GM19023 (cell line): ENCODE measurements around the gene BAIAP2L1.

Source experiments
- ATAC-seq: cut with Tn5 transposase; IDR thresholded peaks from one replicate; pipeline ENCODE4 v1.9.1; 2021; ENCODE audit warnings: mild to moderate bottlenecking, moderate library complexity; ENCODE audit not compliant: unreplicated experiment

The BAIAP2L1 gene

DNA sequence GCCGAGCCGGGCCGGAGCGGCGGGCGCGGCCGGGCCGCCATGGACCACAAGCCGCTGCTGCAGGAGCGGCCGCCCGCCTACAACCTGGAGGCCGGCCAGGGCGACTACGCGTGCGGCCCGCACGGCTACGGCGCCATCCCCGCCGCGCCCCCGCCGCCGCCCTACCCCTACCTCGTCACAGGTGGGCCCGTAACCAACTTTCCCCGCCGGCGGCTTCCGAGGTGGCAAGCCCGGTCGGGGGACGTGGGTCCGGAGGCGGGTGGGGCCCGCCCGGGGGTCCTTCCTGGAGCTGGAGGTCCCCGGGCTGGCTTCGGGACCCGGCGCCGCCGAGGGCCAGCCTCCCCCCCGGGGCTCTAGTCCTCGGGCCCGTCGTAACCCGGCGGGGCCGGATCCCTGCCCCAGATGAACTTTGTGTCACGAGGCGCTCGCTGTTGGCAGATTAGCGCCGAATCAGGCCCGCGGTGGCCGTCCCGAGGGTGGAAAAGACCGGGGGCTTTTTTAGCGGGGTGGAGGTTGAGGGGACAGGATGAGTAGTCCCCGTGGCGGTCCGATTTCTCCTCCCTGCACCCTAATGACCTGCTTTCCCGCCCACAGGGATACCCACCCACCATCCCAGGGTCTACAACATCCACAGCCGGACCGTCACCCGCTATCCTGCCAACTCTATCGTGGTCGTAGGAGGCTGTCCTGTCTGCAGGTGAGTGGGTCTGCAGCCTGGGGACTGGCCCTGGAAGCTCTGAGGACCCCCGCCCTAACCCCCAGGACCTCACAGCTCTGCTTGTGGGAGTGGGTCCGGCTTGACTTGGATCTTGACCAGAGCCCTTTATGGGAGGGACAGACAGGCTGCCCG lies 118.9 kb downstream of the BAIAP2L1 start:
- peak; percentile 35 for ATAC-seq

DNA sequence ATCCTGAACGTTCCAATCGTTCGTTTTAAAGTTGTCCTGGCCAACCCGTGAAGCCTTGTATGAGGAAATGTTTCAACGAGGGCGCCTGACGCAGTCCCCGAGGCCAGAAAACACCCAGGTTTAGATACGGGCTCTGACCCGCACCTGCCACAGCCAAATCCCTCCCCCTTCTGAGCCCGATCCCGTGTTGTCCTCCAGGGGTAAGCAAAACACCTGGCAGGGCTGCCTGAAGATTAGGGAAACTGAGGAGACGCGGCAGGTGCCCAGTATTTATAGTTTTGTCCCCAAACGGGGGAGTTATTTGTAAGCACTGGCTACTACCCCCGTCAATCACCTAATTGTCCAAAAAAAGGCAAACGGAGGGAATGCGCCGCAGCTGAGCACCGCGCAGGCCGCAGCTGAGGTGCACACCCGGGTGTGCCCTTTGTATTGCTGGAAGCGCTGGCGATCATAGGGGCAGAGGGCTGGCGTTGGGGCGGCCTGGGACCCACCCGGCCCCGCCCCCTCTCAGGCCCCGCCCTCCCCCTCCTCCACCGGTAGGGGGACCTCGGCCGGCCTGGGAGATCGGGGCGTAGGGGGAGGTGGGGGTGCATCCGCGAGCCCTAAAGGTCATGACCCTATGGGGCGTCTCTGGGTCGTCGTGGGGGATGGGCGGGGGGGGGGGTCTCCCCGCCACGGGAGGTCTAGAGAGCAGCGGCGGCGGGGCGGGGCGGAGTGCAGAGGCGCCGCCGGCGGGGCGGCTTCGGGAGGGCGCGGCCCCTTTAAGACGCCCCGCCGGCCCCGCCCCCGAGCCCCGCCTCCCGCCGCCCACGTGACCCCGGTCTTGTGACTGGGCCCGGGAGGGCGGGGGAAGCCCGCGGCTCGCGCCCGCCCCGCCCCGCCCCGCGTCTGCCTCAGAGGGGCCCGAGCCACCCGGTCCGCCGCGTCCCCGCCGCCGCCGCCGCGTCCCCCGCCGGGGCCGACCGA lies 119.8 kb downstream of the BAIAP2L1 start, which contains the start of gene BRI3:
Gene BRI3 (plus strand): TSS at position 896 of the 966 bp plus-strand sequence. CDS start 110 bp downstream, outside the sequence.
- ATAC-seq, result peak; percentile 81

DNA sequence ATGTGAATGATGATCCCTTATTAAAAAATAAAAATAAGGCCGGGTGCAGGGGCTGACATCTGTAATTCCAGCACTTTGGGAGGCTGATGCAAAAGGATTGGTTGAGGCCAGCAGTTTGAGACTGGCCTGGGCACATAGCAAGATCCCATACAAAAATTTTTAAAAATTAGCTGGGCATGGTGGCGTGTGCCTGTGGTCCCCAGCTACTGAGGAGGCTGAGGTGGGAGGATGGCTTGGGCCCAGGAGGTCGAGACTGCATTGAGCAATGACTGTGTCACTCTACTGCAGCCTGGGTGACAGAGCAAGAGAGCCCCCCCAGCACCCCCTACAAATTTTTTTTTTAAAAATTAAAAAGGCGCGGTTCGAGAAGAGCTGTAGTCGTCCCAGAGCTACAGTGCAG lies 120.6 kb downstream of the BAIAP2L1 start:
- ATAC-seq, result no peak

DNA sequence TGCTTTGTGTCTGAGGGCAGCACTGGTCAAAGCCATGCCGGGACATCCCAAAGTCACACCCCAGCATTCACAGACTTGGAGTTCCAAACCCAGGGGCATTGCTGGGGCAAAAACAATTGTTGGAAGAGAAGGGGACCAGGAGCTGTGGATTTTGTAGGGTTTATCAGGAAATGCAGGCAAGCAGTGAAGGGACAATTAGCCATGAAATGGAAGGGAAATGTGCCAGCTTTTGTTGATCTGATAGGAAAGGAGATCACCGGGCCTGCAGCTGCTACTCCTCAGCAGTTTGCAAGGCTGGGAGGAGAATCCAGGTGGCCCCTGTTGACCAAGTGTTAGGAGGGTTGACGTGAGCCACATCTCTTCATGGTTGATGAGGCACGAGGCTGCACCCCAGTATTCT lies 122.0 kb downstream of the BAIAP2L1 start:
- no peak for ATAC-seq

DNA sequence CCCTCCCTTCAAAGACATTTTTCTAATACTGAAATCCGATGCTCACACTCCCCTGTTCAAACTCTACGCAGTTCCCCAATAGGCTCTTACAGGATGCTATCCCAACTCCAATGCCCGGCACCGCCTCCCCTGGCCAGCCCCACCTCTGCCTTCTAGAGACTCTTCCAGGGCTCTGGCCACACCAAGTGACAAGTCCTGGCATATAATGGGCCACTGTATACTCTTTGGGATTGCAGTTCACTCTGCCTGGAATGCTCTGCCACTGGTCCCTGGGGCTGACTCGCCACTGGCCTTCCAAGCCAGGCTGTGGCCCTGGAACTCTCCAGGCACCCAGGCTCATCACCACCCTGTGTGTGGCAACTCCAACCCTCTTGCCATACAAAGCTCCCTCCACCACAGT lies 122.5 kb downstream of the BAIAP2L1 start:
- ATAC-seq, result no peak

DNA sequence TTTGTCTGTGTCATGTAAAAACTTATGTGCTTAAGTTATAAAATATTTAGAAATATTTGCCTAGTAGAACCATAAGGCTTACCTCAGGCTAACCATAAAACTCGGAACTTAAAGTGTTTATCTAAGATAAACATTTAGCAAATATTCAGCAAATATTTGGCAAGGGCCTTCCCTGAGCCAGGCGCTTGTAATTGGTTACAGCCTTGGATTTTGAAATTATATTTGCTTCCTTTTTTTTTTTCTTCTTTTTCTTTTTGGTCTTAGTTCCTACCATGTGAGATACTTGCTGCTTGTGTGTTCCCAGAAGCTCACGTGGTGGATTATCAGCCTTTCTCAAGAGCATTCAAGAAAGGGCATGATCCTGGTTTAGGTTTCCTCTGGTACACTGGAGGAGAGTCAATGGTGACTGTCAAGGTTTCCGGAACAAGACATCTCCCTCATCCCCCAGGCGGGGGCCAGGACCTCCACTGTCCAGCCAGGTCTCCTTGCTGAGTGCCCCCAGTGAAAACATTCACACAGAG lies 124.6 kb downstream of the BAIAP2L1 start:
- no peak for ATAC-seq

DNA sequence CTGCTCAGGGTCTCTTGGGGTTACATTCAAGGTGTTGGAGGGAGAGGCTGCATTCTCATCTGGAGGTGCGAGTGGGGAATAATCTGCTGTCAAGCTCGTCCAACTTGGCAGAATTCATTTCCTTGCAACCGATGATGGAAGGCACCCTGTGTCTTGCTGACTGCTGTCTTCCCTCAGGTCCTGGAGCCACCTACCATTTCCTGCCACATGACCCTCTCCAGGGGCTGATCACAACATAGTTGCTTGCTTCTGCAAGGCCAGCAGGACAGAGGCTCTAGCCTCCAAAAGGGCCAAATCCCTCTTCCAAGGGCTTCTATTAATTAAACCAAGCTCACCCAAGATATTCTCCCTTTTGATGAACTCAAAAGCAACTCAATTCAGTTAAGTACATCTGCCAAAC lies 133.6 kb downstream of the BAIAP2L1 start:
- ATAC-seq, result no peak

DNA sequence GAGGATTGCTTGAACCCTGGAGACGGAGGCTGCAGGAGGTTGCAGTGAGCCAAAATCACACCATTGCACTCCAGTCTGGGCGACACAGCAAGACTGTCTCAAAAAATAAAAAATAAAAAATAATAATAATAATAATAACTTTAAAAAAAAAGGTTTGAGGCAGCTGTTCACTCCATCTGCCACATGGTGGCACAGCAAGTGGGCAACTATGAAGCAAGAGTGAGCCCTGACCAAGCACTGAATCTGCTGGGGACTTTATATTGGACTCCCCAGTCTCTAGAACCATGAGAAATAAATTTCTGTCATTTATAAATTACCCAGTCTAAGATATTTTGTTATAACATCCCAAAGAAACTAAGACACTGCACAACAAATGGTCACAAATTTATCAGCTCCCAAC lies 134.1 kb downstream of the BAIAP2L1 start:
- ATAC-seq, result no peak

DNA sequence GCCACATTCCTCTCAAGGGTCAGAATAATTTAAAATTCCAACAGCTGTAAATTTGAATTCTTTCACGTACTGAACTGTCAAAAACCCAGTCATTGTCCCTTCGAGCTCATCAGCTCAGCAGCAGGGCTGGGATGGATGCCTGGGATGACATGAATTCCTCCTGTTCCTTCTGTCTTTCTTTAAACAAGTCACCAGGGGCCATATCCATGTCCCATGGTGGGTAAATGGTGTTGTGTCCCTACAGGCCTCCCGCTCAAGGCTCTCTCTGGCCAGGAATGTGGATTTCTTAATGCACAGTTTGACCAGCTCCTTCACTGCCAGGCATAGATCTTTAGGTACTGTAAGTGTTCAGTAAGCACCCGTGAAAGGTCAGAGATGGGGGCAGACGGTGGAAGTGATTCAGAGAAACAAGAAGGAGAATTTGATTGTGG lies 135.0 kb downstream of the BAIAP2L1 start:
- no peak for ATAC-seq

DNA sequence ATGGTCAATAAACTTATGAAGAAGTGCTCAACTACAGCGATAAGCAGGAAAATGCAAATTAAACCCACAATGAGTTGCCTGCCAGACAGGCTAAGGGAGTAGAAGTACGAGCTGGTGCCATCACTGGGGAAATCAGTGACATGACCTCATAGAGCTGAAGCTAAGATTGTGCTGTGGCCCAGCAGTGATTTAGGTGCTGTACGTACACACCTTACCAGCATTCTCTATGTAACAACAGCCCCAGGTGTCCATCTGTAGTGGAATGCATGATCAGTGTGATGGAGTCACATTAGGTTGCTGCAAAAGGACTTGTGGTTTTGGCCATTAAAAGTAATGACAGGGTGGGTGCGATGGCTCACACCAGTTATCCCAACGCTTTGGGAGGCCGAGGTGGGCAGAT lies 143.2 kb downstream of the BAIAP2L1 start:
- no peak for ATAC-seq

DNA sequence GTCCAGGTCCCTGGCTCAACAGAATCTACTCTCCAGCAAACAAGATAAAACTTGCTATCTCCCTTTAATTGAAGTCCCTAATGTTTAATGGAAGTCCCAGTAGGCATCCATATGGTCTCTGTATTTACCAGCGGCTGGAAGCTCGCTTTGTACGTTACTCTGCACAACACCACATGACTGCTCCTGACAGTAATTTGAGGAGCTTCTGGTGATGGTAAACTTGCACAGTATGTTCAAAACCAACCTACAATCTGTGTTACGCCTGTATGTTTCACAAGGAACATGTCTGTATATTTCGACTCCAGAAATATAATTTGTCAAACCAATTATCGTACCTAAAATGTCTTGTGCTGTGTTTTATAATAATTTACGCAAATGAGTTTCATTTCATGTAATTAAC lies 144.5 kb downstream of the BAIAP2L1 start:
- no peak for ATAC-seq

DNA sequence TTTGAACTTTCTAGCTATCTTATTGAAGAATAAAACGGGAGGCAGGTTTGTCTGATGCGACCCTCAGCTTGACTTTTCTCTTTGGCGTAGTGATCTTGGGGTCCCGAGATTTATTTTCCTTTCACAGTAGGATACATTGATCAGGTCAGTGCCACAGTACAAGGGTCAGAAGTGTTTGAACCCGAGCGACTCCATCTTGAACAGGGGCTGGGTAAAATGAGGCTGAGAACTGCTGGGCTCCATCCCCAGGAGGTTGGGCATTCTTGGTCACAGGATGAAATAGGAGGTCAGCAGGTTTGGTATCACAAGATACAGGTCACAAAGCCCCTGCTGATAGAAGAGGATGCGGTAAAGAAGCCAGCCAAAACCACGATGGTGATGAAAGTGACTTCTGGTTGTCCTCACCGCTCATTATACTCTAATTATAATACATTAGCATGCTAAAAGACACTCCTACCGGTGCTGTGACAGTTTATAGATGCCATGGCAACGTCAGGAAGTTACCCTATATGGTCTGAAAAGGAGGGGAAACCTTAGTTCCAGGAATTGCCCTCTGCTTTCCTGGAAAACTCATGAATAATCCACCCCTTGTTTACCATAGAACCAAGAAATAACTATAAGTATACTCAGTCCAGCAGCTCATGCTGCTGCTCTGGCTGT lies 145.8 kb downstream of the BAIAP2L1 start:
- no peak for ATAC-seq

DNA sequence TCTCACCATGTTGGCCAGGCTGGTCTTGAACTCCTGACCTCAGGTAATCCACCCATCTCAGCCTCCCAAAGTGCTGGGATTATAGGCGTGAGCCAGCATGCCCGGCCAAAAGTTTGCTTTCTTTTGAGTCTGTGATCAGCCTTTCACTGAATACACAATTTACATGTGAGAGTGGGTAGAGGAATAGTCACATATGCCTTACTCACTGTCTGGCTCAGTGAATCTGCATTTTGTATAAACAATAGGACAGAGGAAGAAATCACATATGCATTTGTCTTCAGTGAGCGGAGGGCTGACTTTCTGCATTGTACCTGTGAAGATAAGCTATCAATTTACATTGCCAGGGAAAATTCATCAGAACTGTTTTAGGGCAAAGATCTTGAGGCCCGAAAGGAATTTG lies 146.4 kb downstream of the BAIAP2L1 start:
- ATAC-seq, result no peak

DNA sequence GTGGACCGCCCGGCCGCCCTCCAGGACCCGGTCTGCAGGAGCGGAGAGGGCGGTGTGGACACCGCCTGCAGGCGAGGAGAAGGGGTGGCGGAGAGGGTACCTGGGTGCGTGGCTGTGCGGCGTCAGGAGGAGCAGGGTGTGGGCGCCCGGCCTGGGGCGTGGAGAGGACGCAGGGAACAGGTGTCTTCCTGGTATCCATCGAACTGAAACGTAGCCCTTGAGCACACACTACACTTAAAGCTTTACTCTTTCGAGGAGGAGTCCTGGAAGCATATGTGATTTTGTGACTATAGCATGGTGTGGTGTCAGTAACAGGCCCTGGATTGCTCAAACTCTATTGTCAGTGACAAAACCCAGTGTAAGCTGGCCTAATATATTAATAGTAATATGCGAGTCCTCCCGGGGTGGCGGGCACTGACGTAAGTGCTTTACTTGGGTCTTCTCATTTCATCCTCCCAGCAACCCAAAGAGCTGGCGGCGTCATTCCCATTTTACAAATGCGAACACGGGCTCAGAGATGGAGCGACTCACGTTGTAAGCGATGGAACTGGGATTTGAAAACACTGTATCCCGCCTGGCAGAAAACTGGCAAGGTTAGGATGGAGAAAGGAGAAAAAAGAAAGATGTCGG lies 148.3 kb downstream of the BAIAP2L1 start:
- peak; percentile 32 for ATAC-seq

DNA sequence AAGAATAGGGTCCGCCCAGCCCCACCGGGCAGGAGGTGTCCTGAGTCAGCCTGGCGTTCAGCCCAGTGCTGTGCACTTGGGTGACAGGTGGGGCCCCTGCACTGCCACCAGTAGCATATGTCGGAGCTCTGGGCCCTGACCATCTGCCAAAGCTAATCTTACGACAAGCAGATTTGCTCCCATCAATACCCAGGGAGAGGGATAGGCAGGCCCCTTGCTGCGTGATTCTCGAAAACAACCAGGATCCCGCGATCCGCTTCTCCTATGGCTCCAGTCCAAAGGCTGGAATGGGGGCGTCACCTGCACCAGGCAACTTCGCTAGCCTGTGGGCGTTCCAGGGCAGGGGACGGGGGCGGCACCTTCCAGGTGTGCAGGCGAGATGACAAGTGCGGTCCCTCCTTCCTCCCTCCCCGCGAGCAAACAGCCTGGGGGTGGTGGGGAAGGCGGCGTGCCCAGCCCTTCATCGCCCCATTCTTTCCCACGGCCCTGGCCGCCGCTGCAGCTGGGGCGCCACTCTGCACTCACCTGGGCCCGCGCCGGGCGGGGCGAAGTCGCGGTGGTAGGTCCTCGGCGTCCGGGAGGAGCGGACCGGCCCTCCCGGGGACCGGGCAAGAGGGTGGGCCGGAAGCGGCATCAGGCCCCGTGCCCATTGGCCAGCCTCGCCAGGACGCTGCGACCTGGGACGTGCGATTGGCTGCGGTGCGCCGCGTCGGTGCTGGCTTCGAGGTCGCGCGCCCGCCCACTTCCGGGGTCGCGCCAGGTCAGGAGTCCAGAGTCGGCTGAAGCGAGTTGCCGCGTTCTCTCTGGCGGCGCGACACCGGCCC lies 149.1 kb downstream of the BAIAP2L1 start, which contains the start of gene TECPR1:
Gene TECPR1 (minus strand): TSS at position 632 of the 824 bp plus-strand sequence. CDS start 6,086 bp downstream, outside the sequence.
- peak; percentile 98 for ATAC-seq

DNA sequence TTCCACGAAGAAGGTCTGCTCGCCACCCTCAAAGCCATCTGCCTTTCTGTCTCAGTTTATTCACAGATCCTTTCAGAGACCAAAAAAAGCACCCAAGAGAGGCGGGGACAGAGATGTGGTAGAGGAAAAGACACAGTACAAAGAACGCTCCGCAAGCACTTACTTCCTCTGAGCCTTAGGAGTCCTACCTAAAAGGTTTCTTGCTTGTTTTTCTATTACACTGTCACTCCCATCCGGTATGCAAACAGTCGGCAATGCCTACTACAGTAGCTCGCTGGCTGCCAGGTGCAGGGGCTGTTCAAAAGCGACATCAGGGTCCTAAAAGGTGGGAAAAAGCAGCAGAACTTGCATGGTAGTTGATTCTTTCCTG lies 149.7 kb downstream of the BAIAP2L1 start:
- ATAC-seq, result peak; percentile 12

DNA sequence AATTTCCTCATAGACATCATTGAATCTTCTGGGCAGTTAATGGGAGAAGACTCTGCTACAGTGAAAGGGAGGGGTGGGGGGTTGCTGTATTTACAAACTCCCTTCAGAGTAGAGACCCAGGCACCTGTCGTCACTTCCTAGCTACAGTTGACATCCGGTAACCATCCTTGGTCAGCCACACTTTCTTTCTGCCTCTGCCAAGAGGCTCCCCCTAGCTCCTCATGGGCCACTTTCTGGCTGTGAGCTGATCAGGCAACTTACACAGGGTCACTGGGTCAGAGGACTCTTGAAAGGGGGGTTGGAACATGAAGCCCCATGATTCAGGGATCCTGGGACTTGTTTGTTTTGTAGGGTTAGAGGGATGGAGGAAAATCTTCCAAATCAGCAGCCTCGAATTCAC lies 150.1 kb downstream of the BAIAP2L1 start:
- no peak for ATAC-seq

DNA sequence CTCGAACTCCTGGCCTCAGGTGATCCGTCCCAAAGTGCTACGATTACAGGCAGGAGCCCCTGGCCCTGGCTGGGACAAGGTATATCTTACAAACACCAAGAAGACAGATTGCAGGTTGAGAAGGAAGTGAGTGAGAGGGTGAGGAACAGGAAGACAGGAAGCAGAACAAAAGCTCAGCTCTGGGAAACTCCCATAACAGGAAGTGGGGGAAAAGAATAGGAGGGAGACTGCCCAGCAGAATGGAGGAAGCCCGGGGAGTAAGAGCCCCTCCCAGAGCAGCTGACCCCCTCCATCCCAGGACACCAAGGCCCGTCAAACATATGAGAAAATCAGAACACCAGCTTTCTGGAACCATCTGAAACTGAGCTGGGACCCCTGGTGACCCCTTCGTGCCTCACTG lies 151.8 kb downstream of the BAIAP2L1 start:
- no peak for ATAC-seq

DNA sequence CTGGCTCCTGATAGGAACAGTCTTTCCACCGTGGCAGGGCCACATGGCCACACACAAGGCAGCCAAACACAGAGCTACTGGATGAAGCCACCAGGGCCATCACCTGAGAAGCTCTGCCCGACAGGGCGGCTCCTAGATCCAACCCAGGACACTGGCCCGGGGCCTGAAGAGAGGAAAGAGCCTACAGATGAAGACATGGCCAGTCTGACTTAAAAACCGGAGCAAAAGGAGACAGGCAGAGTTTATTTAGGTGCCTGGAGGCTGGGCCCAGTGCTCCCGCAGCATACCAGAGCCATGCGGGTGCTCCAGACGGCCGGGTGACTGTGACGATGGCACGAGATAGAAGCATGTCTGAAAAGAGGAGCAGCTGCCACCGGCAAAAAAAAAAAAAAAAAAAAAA lies 152.7 kb downstream of the BAIAP2L1 start:
- no peak for ATAC-seq
